GM10847 (cell line): ENCODE measurements around the gene PLCL1.

ENCODE experiments used
- POLR2A ChIP-seq: IDR thresholded peaks from 2 replicates; pipeline ENCODE4 v1.6.1; 2011; ENCODE audit not compliant: insufficient read length; ENCODE audit errors: extremely low read depth

PLCL1 gene

GRCh38 chr2:198096002-198096401 is 291.6 kb downstream of the PLCL1 start:
- TF ChIP-seq POLR2A, result no peak

- no peak for TF ChIP-seq POLR2A
Measured at GRCh38 chr2:198096965-198097364, 292.6 kb downstream of the PLCL1 start.

- TF ChIP-seq POLR2A, result no peak
Measured at GRCh38 chr2:198097630-198098029, 293.2 kb downstream of the PLCL1 start.

GRCh38 chr2:198098386-198098785 is 294.0 kb downstream of the PLCL1 start:
- TF ChIP-seq POLR2A, result no peak

- TF ChIP-seq POLR2A, result no peak
Measured at GRCh38 chr2:198098918-198099317, 294.5 kb downstream of the PLCL1 start.

GRCh38 chr2:198100346-198100745 is 296.0 kb downstream of the PLCL1 start:
- TF ChIP-seq POLR2A, result no peak

- TF ChIP-seq POLR2A, result no peak
Measured at GRCh38 chr2:198101688-198102087, 297.3 kb downstream of the PLCL1 start.

- TF ChIP-seq POLR2A, result no peak
Measured at GRCh38 chr2:198102120-198102519, 297.7 kb downstream of the PLCL1 start.

GRCh38 chr2:198102856-198103255 is 298.5 kb downstream of the PLCL1 start:
- no peak for TF ChIP-seq POLR2A

GRCh38 chr2:198106621-198107385 is 302.4 kb downstream of the PLCL1 start:
- TF ChIP-seq POLR2A, result no peak

GRCh38 chr2:198113316-198113715 is 308.9 kb downstream of the PLCL1 start:
- TF ChIP-seq POLR2A, result no peak

- TF ChIP-seq POLR2A, result no peak
Measured at GRCh38 chr2:198114064-198114463, 309.7 kb downstream of the PLCL1 start.

- TF ChIP-seq POLR2A, result no peak
Measured at GRCh38 chr2:198115201-198115600, 310.8 kb downstream of the PLCL1 start.

GRCh38 chr2:198116756-198117155 is 312.4 kb downstream of the PLCL1 start:
- TF ChIP-seq POLR2A, result no peak

- TF ChIP-seq POLR2A, result no peak
Measured at GRCh38 chr2:198117406-198118041, 313.1 kb downstream of the PLCL1 start.

- TF ChIP-seq POLR2A, result no peak
Measured at GRCh38 chr2:198127627-198128026, 323.2 kb downstream of the PLCL1 start.

GRCh38 chr2:198129609-198130008 is 325.2 kb downstream of the PLCL1 start:
- no peak for TF ChIP-seq POLR2A

- no peak for TF ChIP-seq POLR2A
Measured at GRCh38 chr2:198134293-198134955, 330.0 kb downstream of the PLCL1 start.
